ENCODE results near the gene ARL16. TPM values are rescaled to one million over a fixed set of nuclear protein-coding genes. Genes with fewer than 3 reads are reported as not detected.

Gene ARL16, protein sequence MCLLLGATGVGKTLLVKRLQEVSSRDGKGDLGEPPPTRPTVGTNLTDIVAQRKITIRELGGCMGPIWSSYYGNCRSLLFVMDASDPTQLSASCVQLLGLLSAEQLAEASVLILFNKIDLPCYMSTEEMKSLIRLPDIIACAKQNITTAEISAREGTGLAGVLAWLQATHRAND
- polyA plus RNA-seq (2013, experiment 1 of 2; ENCODE audit: insufficient read length) = 41.7 TPM
- polyA plus RNA-seq (2013, experiment 2 of 2; ENCODE audit: insufficient read length) = 38.8 TPM

- peak; percentile 99 for DNase-seq
Observed at GRCh38 chr17:81683584-81684441, at the start of gene ARL16, which contains the start of gene HGS. TSS of gene ARL16 (minus strand) at chr17:81683797. CDS start at chr17:81683753, 44 bp downstream. TSS of gene HGS (plus strand) at chr17:81684011. CDS start at chr17:81684067, 56 bp downstream.

DNA sequence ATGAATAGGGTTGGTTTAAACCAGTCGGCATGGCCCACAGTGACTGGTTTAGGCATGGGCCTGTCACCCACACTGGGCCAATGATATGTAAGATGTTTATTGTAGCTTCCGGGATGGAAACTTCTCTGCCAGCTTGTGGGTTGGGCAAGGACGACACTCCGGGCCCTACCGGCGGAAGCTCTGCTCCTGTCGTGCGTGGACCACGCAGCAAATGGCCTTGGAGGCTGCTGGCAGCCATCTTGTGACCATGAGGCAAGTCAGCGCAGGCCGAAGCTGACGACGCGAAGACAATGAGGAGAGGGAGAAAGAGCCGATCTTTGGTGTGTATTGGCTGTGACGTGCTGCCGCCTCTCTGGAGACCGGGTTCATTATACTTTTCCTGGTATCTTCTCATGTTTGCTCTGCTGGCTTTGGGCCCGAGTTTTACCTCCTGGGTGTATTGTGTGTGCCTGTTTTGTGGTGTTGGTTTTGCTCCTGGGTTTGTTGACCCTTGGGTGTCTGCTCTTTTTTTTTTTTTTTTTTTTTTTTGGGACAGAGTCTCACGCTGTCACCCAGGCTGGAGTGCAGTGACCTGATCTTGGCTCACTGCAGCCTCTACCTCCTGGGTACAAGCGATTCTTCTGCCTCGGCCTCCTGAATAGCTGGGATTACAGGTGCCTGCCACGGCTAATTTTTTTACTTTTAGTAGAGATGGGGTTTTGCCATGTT lies 43.9 kb upstream of the ARL16 start:
- DNase-seq = no peak

DNA sequence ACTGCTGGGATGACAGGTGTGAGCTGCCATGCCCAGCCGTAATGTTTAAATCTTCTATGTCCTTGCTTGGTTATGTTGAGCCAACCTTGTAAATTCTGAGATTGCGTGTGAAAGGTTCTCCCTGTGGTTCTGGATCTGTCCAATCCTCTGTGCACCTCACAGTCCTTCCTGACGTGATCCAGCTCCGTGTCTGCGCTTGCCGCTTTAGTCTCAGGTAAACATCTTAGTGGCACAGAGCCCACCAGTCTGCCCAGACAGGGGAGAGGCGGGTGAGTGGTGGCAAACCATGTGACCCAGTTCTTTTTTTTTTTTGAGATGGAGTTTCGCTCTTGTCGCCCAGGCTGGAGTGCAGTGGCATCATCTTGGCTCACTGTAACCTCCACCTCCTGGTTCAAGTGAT lies 42.4 kb upstream of the ARL16 start:
- no peak for DNase-seq

DNA sequence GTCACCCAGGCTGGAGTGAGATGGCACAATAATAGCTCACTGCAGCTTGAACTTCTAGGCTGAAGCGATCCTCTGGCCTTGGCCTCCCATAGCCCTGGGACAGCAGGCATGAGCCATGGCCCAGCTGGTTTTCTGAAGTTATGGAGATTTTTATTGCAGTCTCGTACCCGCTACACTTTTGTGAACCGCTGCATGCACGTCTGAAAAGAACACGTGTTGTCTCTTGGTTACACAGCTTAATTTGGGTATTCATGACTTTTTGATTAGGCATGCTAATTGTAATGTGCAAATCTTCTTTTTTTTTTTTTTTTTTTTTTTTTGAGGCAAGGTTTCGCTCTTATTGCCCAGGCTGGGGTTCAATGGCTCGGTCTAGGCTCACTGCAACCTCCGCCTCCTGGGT lies 41.8 kb upstream of the ARL16 start:
- DNase-seq = no peak

DNA sequence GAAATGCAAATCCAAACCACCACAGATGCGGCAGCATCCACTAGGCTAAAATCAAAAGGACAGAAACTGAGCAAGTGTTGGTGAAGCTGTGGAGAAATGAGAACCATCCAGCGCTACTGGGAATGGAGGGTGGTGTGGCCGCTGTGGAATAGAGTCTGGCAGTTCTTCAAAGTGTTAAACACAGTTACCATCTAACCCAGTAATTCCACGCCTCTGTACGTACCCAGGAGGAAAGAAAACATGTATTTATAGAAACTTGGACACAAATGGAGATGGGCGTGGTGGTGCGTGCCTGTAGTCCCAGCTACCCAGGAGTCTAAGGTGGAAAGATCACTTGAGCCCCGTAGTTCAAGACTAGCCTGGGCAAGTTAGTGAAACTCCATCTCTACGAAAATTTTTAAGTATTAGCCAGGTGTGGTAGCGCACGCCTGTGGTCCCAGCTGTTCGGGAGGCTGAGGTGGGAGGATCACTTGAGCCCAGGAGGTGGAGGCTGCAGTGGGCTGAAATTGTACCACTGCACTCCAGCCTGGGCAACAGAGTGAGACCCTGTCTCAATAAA lies 40.1 kb upstream of the ARL16 start:
- no peak for DNase-seq

DNA sequence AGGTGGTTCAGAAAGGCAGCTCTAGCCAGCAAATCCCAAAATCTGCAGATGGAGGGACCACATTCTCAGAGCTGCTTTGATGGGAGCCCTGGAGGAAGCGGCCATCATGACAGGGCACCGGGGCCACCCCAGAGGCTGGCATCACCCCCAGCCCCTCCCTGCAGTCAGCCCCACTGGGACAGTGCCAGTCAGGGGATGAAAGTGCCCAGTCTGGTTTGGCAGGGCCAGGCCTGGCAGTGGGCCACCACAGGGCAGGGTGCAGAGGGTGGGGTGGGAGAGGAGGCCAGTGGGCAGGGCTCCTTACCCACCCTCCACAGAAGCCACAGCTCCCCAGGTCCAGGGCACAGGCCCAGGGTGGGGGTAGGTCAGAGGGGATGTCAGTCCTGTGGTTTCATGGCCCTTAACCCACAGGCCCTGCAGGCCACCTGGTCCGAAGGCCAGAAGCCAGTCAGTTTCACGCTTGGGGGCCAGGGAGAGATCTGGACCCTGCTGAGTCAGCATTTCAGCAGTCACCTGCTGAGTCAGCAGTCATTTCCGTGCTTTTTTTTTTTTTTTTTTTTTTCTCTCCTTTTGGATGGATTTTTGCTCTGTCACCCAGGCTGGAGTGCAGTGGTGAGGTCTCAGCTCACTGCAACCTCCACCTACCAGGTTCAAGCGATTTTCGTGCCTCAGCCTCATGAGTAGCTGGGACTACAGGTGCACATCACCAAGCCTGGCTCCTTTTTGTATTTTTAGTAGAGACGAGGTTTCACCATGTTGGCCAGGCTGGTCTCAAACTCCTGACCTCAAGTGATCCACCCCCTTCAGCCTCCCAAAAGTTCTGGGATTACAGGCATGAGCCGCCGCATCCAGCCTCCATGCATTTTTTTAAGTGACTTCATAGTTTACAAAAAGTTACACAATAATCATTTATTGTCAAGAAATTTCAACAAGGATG lies 38.9 kb upstream of the ARL16 start:
- no peak for DNase-seq

GRCh38 chr17:81720267-81721071 lies 36.9 kb upstream of the ARL16 start:
- DNase-seq = no peak

DNA sequence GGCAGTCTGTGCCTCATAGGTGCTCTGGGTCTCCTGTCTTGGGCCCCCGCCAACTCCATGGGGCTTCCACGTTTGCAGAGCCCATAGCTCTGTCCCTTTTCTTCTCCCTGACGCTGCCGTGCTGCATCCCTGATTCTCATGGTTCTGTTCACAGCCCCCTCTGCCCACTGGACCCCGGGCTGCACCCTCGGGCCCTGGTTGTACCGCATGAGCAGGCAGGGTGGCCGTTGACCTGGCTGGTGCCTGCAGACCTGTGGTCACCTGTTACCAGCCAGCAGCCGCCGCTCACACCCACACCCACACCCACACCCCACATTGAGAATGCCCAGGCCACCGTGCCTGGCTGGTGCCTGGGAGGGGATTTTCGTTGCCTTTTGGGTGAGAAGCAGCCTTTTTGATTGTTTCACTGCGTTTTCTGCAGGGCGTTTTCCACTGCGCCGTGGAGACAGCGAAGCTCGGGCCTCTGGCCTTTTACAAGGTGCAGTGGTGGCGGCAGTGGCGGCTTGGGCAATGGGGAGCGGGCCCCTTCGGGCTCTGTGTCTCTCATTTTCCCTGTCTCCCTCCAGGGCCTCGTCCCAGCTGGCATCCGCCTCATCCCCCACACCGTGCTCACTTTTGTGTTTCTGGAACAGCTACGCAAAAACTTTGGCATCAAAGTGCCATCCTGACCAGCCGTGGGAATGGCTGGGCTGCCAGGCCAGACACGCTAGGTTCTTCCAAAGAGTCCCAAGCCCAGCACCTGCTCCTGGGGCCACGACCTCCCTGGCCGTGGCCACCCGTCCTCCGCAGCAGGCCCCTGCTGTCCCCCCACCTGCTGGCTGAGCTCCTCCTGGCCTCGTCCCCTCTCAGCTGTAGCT lies 36.0 kb upstream of the ARL16 start:
- no peak for DNase-seq

DNA sequence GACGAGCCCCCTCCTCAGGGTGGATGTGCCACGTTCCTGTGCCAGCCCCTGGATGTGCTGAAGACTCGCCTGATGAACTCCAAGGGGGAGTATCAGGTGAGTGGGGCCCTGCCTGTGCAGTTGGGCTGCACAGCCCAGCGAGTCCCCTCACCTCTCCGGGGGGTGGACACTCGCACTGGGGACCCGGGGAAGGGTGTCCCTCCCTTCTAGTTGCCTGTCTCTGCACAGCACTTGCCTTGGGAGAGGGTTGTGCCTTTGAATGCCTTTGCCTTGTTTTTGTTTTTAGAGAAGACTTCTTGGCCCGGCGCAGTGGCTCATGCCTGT lies 34.1 kb upstream of the ARL16 start:
- DNase-seq = no peak

GRCh38 chr17:81717049-81717765 lies 33.6 kb upstream of the ARL16 start:
- no peak for DNase-seq

GRCh38 chr17:81716674-81716996 lies 33.0 kb upstream of the ARL16 start:
- DNase-seq = no peak

DNA sequence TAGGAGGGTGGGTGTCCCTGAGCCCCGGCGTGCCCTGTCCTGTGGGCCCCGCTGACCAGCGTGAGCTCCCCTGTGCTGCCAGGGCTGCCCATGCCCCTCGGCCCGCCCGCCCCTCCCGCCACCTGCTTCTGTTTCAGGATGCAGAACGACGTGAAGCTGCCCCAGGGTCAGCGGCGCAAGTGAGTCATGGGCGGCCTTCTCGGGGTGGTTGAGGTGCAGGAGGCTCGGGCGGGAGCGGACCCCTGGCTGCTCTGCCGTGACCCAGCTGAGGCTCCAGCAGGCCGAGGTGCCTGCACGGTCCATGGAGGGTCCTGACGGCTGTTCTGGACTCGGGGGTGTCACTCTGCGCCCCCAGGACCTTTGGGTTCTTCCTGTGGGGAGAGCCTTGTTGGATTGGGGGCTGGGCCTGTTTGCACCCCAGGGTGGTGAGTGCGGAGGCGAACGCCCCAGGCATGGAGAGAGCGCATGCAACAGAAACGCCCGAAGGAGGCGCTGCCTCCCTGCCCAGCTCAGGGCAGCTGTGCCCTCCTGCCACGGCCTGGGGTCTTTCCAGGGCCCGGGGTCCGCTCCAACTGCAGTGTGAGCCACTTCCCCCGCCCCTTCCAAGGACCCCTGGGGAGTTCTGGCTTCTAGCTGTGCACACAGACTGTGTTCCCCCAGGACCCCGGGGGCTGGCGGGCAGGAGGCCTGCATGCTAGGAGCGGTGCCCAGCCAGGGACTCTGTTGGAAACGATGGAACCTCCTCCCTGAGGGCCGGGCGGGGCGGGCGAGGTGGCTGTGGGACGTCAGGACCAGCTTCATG lies 32.5 kb upstream of the ARL16 start:
- DNase-seq = no peak

DNA sequence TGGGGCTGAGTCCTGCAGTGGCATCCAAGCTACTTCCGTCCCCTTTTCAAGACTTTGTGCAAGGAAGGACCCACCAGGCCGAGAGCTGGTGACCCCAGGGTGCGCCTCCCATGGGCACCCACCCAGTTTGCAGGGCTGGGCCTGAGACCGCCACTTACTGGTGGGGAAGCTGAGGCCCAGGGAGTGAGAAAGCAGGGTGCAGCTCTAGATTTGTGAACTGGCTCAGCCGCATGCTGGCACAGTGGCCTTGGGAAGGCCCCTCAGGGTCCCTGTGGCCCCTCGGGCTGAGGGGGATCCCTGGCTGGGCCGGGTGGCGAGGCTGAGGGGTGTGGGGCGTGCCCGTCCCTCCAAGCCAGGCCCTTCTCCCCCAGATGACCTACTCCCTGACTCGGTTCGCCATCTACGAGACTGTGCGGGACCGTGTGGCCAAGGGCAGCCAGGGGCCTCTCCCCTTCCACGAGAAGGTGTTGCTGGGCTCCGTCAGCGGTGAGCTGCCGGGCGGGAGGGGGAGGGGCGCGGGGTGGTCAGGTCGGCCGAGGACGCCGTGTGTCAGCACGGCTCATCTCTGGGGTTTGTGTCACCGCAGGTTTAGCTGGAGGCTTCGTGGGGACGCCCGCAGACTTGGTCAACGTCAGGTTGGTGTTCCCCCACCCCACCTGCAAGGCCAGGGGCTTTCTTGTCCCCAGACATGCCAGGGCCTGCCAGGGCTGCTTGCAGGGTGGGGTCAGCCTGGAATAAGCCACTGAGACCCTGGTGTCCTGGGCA lies 31.7 kb upstream of the ARL16 start:
- DNase-seq = no peak

DNA sequence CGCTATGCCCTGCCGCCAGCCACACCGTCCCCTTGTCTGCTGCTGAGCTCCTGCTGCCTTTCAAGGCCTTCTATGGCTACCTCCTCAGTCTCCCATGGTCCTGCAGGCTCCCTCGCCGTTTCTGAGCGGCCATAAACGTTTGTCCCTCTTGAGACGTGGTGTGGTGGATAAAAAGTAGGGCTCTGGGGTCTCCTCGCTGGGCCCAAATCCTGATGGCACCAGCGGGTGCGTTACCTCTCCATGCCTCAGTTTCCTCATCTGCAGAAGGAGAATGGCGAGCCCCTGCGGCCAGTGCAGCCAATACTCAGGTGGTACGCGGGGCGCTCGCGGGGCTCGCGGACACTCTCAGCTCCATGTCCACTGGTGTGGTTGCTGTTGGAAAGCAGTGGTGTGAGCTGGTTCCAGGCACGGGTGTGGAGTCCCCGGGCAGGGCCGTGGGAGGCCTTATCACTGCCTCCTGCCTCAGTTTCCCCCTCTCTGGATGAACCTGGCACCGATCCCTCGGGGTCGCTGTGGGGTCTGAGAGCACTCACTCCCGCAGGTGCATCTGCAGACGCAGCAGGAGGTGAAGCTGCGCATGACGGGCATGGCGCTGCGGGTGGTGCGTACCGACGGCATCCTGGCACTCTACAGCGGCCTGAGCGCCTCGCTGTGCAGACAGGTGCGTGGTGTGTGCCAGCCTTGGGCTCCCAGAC lies 31.0 kb upstream of the ARL16 start:
- DNase-seq = no peak

DNA sequence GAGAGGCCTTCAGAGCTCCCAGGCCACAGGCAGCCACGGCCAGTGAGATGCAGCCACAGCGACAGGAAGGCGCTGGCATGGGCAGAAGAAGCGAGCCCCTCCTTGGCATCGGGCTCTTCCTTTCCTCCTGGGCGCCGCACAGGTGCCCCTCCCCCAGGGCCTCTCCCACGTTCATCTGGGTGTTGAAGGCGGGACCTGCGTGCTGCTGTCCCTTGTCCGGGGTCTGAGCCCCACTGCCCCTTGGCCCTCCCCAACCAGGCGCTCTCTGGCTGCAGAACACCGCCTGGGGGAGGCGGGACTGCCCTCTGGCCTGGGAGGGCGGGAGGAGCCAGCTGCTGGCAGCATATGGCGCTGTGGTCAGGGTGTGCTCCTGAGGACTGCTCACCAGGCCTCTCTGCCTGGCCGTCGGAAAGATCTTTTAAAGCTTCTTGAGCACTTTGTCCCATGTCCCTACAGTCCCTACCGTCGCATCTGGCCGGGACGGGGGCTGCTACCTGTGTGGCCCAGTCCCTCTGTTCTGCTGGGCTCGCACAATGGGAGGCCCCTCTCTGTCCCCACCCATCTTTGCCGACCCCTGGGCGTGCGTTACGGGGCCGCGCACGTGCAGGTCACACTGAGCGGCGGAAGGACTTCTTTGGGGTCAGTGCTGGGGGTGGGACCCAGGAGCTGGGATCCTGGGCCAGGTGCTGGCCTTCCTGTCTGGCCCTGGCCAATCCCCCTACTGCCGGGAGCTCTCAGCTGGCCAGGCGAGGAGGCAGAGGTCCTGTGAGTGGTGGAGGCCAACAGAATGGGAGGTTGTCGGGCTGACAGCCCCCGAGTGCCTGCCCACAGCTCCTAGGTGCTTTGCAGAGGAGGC lies 30.2 kb upstream of the ARL16 start:
- no peak for DNase-seq

DNA sequence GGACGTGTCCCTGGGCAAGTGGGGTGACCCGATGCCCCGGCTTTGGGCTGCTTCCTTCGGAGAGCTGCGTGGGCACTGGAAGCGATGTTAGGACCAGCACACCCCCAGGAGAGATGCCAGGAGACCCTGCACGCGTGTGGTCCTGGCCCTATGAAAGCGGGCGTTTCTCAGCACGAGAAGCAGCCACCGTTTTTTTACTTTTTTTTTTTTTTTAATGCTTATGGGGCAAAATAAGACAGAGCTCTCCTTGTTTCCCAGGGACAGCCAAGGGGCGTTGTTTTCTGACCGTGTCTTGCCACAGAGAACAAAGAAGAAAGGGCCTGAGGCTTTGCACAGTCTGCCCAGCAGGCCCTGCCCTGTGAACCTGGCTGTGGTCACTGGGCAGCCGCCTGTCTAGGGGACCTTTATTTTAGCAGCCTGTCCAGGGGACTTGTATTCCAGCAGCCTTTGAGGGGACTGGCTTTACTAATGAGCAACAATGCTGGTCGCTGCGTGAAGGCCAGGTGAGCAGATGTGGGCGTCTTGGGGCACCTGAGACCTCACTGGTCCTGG lies 29.5 kb upstream of the ARL16 start:
- DNase-seq = no peak

All from fibroblast of skin of scalp (primary cell).